Uterus (tissue), 4 donors: ENCODE measurements around the gene SRBD1. TPM values are rescaled to one million over a fixed set of nuclear protein-coding genes. Genes with fewer than 3 reads are reported as not detected.

Source experiments
- DNase-seq, 2 donors: peaks; one replicate each; pipeline ENCODE4 v3.0.0-alpha.2; 2019 to 2020
- H3K27ac ChIP-seq, 2 donors: fragments of 200-600 bp; sonication (generic); 1 replicate in 1 of 2; 2 replicates in 1 of 2; pipeline ENCODE4 v1.5.1; 2016 to 2018
- H3K27me3 ChIP-seq, 2 donors: fragments of 200-600 bp; sonication (generic); one replicate each; pipeline ENCODE4 v1.5.1; 2018 to 2019; ENCODE audit warnings: control low read depth in 1 of 2
- H3K36me3 ChIP-seq, 2 donors: fragments of 200-600 bp; sonication (generic); one replicate each; pipeline ENCODE4 v1.5.1; 2019; ENCODE audit warnings: control low read depth in 1 of 2
- H3K4me1 ChIP-seq, 2 donors: fragments of 200-600 bp; sonication (generic); one replicate each; pipeline ENCODE4 v1.5.1; 2018 to 2019; ENCODE audit warnings: control low read depth in 1 of 2
- H3K4me3 ChIP-seq, 2 donors: fragments of 200-600 bp; sonication (generic); 1 replicate in 1 of 2; 2 replicates in 1 of 2; pipeline ENCODE4 v1.5.1; 2018 to 2019; ENCODE audit warnings: mild to moderate bottlenecking in 1 of 2
- H3K9me3 ChIP-seq, 2 donors: fragments of 200-600 bp; sonication (generic); one replicate each; pipeline ENCODE4 v1.5.1; 2019; ENCODE audit warnings: control low read depth in 1 of 2
- CTCF ChIP-seq, 4 experiments: fragments of 200-600 bp in 2 of 4; fragments of 450-650 bp in 2 of 4; sonication (generic) in 2 of 4; IDR thresholded peaks; one replicate each; pipeline ENCODE4 v1.5.1; 2016 to 2019; ENCODE audit warnings: antibody characterized with exemption in 4 of 4, mild to moderate bottlenecking in 2 of 4, moderate library complexity in 1 of 4
- POLR2A ChIP-seq, 2 donors: fragments of 450-650 bp; IDR thresholded peaks; one replicate each; pipeline ENCODE4 v1.6.1; 2016; ENCODE audit warnings: antibody characterized with exemption in 2 of 2, mild to moderate bottlenecking in 1 of 2, moderate library complexity in 1 of 2
- intact Hi-C: fragments of 100-400 bp; cut with DNase I; formaldehyde crosslinking; loops from one replicate; pipeline ENCODE4 v1.15.1; 2023; ENCODE audit warnings: low total_unique reads
- total RNA-seq, 4 donors: library from RNA; depleted of rRNA in 3 of 4; stranded (reverse); fragments of >200 nt in 3 of 4; gene quantifications; one replicate each; pipeline versions ENCODE4 v1.1.0 to v1.2.4, GENCODE V29; 2014 to 2023
- donor health status: DM: yes; HTN: yes; CAD: no.

SRBD1 gene
- total RNA-seq, 4 donors from 2014 or later, result 13.1 to 65.8 (median 34.0) TPM

- no peak for DNase-seq
- no peaks in the 10 kb centered on the region for H3K4me1 ChIP-seq
- intact Hi-C loops, result no loop called here
- H3K36me3 ChIP-seq, result no peaks in the 10 kb centered on the region
- H3K27me3 ChIP-seq, result no peaks in the 10 kb centered on the region
- H3K4me3 ChIP-seq, result no peak overlapping the region
- TF ChIP-seq CTCF (IDR thresholded peaks at IDR 0.05) (no peak), POLR2A (IDR thresholded peaks at IDR 0.05) (no peak)
- H3K27ac ChIP-seq, result no peak overlapping the region
- H3K9me3 ChIP-seq, result no peaks in the 10 kb centered on the region
Measured at GRCh38 chr2:45477546-45477945, 133.5 kb downstream of the SRBD1 start.

- Histone ChIP-seq H3K9me3 (no peaks in the 10 kb centered on the region), H3K27ac (no peak overlapping the region), H3K4me1 (no peaks in the 10 kb centered on the region), H3K4me3 (no peak overlapping the region), H3K27me3 (no peaks in the 10 kb centered on the region), H3K36me3 (no peaks in the 10 kb centered on the region)
- TF ChIP-seq POLR2A (IDR thresholded peaks at IDR 0.05) (no peak), CTCF (IDR thresholded peaks at IDR 0.05) (no peak)
- DNase-seq, result no peak
- intact Hi-C loops, result no loop called here
Measured at GRCh38 chr2:45470531-45470930, 140.5 kb downstream of the SRBD1 start.

GRCh38 chr2:45469314-45470099, 141.6 kb downstream of the SRBD1 start:
- Histone ChIP-seq H3K27ac (no peak overlapping the region), H3K27me3 (no peaks in the 10 kb centered on the region), H3K4me3 (no peak overlapping the region), H3K4me1 (no peaks in the 10 kb centered on the region), H3K36me3 (no peaks in the 10 kb centered on the region), H3K9me3 (no peaks in the 10 kb centered on the region)
- no peak for DNase-seq
- intact Hi-C loops, result no loop called here
- TF ChIP-seq CTCF (IDR thresholded peaks at IDR 0.05) (no peak), POLR2A (IDR thresholded peaks at IDR 0.05) (no peak)

GRCh38 chr2:45468279-45468678, 142.8 kb downstream of the SRBD1 start:
- Histone ChIP-seq H3K9me3 (no peaks in the 10 kb centered on the region), H3K27me3 (no peaks in the 10 kb centered on the region), H3K27ac (no peak overlapping the region), H3K4me3 (no peak overlapping the region), H3K36me3 (no peaks in the 10 kb centered on the region), H3K4me1 (no peaks in the 10 kb centered on the region)
- intact Hi-C loops, result no loop called here
- no peak for TF ChIP-seq POLR2A (IDR thresholded peaks at IDR 0.05)
- no peak for TF ChIP-seq CTCF (IDR thresholded peaks at IDR 0.05)
- DNase-seq, result no peak

GRCh38 chr2:45466053-45466452, 145.0 kb downstream of the SRBD1 start:
- DNase-seq, result no peak
- Histone ChIP-seq H3K27ac (no peak overlapping the region), H3K4me3 (no peak overlapping the region), H3K27me3 (no peaks in the 10 kb centered on the region), H3K9me3 (no peaks in the 10 kb centered on the region), H3K36me3 (no peaks in the 10 kb centered on the region), H3K4me1 (no peaks in the 10 kb centered on the region)
- intact Hi-C loops, result no loop called here
- TF ChIP-seq POLR2A (IDR thresholded peaks at IDR 0.05) (no peak), CTCF (IDR thresholded peaks at IDR 0.05) (no peak)
